ENCODE data around the gene SPIC.

The SPIC gene

GRCh38 chr12:101485021-101485420, 9.9 kb downstream of the SPIC start:
- H3K4me3 ChIP-seq (ENCODE audit: low read depth, low read length) = no peak overlapping the region
- no peak for TF ChIP-seq CTCF (IDR thresholded peaks at IDR 0.05; ENCODE audit: borderline replicate concordance, insufficient read depth, low read depth, low read length)

GRCh38 chr12:101488469-101488868, 13.3 kb downstream of the SPIC start:
- no peak for TF ChIP-seq CTCF (IDR thresholded peaks at IDR 0.05; ENCODE audit: borderline replicate concordance, insufficient read depth, low read depth, low read length)

GRCh38 chr12:101490286-101490920, 15.3 kb downstream of the SPIC start:
- TF ChIP-seq CTCF (IDR thresholded peaks at IDR 0.05; ENCODE audit: borderline replicate concordance, insufficient read depth, low read depth, low read length) = peak; percentile 36; the same call in 1 of the 2 replicates
- no peak overlapping the region for H3K4me3 ChIP-seq (ENCODE audit: low read depth, low read length)

More at GRCh38 chr12:101488469-101488868, 13.3 kb downstream of the SPIC start:
- no peak overlapping the region for H3K4me3 ChIP-seq (ENCODE audit: low read depth, low read length)

- no peak for TF ChIP-seq CTCF (IDR thresholded peaks at IDR 0.05; ENCODE audit: borderline replicate concordance, insufficient read depth, low read depth, low read length)
- H3K4me3 ChIP-seq (ENCODE audit: low read depth, low read length) = no peak overlapping the region
Observed at GRCh38 chr12:101491329-101491728, 16.2 kb downstream of the SPIC start.

GRCh38 chr12:101493556-101493955, 18.4 kb downstream of the SPIC start:
- H3K4me3 ChIP-seq (ENCODE audit: low read depth, low read length) = no peak overlapping the region
- TF ChIP-seq CTCF (IDR thresholded peaks at IDR 0.05; ENCODE audit: borderline replicate concordance, insufficient read depth, low read depth, low read length) = no peak

GRCh38 chr12:101498252-101498651, 23.1 kb downstream of the SPIC start:
- no peak for TF ChIP-seq CTCF (IDR thresholded peaks at IDR 0.05; ENCODE audit: borderline replicate concordance, insufficient read depth, low read depth, low read length)
- no peak overlapping the region for H3K4me3 ChIP-seq (ENCODE audit: low read depth, low read length)

- H3K4me3 ChIP-seq (ENCODE audit: low read depth, low read length) = no peak overlapping the region
- TF ChIP-seq CTCF (IDR thresholded peaks at IDR 0.05; ENCODE audit: borderline replicate concordance, insufficient read depth, low read depth, low read length) = no peak
Observed at GRCh38 chr12:101501410-101501995, 26.4 kb downstream of the SPIC start.
